Measurements from ENCODE around the gene SLC4A8. TPM values are rescaled to one million over a fixed set of nuclear protein-coding genes. Genes with fewer than 3 reads are reported as not detected.

The SLC4A8 gene
- total RNA-seq, 2 experiments from 2014 or later: 1.0 to 6.7 TPM

GRCh38 chr12:51409846-51410245 is 14.8 kb upstream of the SLC4A8 start:
- TF ChIP-seq CTCF (conservative IDR thresholded peaks at IDR 0.05; ENCODE audit: low read length) (no peak), EZH2phosphoT487 (IDR thresholded peaks at IDR 0.05; ENCODE audit: borderline replicate concordance, low read depth, low read length) (no peak)
- intact Hi-C loops (cut with micrococcal nuclease; ENCODE audit: unreplicated experiment): no loop called here
- H3K9me2 ChIP-seq (ENCODE audit: insufficient read depth, low read length): no peaks in the 10 kb centered on the region

GRCh38 chr12:51413149-51413548 is 11.5 kb upstream of the SLC4A8 start:
- no peak overlapping the region for H3K27ac ChIP-seq (ENCODE audit: low read depth, low read length, poor library complexity, severe bottlenecking)
- POLR2A ChIA-PET: no interaction called here
- H3K9me3 ChIP-seq (ENCODE audit: low read length): no peaks in the 10 kb centered on the region
- H3K36me3 ChIP-seq (ENCODE audit: insufficient read depth, low read length): no peaks in the 10 kb centered on the region
- CTCF ChIA-PET (ENCODE audit: unreplicated experiment): no interaction called here
- no peaks in the 10 kb centered on the region for H4K20me1 ChIP-seq (ENCODE audit: insufficient read depth, low read length)
- intact Hi-C loops (cut with micrococcal nuclease; ENCODE audit: unreplicated experiment): no loop called here
- BruUV-seq (replicated peaks): no TSS peak
- no peaks in the 10 kb centered on the region for H3K79me2 ChIP-seq (ENCODE audit: insufficient read depth, low read depth, low read length)
- H3K9me2 ChIP-seq (ENCODE audit: insufficient read depth, low read length): no peaks in the 10 kb centered on the region
- H3K4me3 ChIP-seq (ENCODE audit: low read depth, low read length, poor library complexity, severe bottlenecking): no peak overlapping the region
- no peak for TF ChIP-seq EZH2phosphoT487 (IDR thresholded peaks at IDR 0.05; ENCODE audit: borderline replicate concordance, low read depth, low read length)
- no peak for TF ChIP-seq CTCF (conservative IDR thresholded peaks at IDR 0.05; ENCODE audit: low read length)
- no peak overlapping the region for H2AFZ ChIP-seq (ENCODE audit: low read length)
- H3K4me2 ChIP-seq (ENCODE audit: low read length): no peak overlapping the region
- no peak for DNase-seq (ENCODE audit: low spot score)
- H3K4me1 ChIP-seq (ENCODE audit: insufficient read depth, low read length, poor library complexity, severe bottlenecking): no peaks in the 10 kb centered on the region

More at GRCh38 chr12:51409846-51410245, 14.8 kb upstream of the SLC4A8 start:
- no peak for DNase-seq (ENCODE audit: low spot score)
- Histone ChIP-seq H4K20me1 (ENCODE audit: insufficient read depth, low read length) (no peaks in the 10 kb centered on the region), H3K9me3 (ENCODE audit: low read length) (no peaks in the 10 kb centered on the region), H3K27ac (ENCODE audit: low read depth, low read length, poor library complexity, severe bottlenecking) (no peak overlapping the region), H3K4me3 (ENCODE audit: low read depth, low read length, poor library complexity, severe bottlenecking) (no peak overlapping the region), H2AFZ (ENCODE audit: low read length) (no peak overlapping the region), H3K4me2 (ENCODE audit: low read length) (no peak overlapping the region), H3K4me1 (ENCODE audit: insufficient read depth, low read length, poor library complexity, severe bottlenecking) (no peaks in the 10 kb centered on the region), H3K36me3 (ENCODE audit: insufficient read depth, low read length) (no peaks in the 10 kb centered on the region), H3K79me2 (ENCODE audit: insufficient read depth, low read depth, low read length) (no peaks in the 10 kb centered on the region)
- ChIA-PET CTCF (ENCODE audit: unreplicated experiment) (no interaction called here), POLR2A (interaction anchor here (0.6 kb wide), 1 partner anchor 251 kb away, joined by 3 read pairs; no protein-coding TSS in a partner anchor)
- no TSS peak for BruUV-seq (replicated peaks)

- no peak for DNase-seq (ENCODE audit: low spot score)
- no TSS peak for BruUV-seq (replicated peaks)
- H3K4me3 ChIP-seq (ENCODE audit: low read depth, low read length, poor library complexity, severe bottlenecking): no peak overlapping the region
- ChIA-PET POLR2A (interaction anchor here (0.7 kb wide), 1 partner anchor 743 kb away, joined by 3 read pairs; no protein-coding TSS in a partner anchor), CTCF (ENCODE audit: unreplicated experiment) (no interaction called here)
- intact Hi-C loops (cut with micrococcal nuclease; ENCODE audit: unreplicated experiment): no loop called here
- H3K4me2 ChIP-seq (ENCODE audit: low read length): no peak overlapping the region
- no peaks in the 10 kb centered on the region for H3K9me3 ChIP-seq (ENCODE audit: low read length)
- H2AFZ ChIP-seq (ENCODE audit: low read length): no peak overlapping the region
- no peaks in the 10 kb centered on the region for H3K9me2 ChIP-seq (ENCODE audit: insufficient read depth, low read length)
- TF ChIP-seq EZH2phosphoT487 (IDR thresholded peaks at IDR 0.05; ENCODE audit: borderline replicate concordance, low read depth, low read length) (no peak), CTCF (conservative IDR thresholded peaks at IDR 0.05; ENCODE audit: low read length) (no peak)
- no peaks in the 10 kb centered on the region for H3K36me3 ChIP-seq (ENCODE audit: insufficient read depth, low read length)
- H4K20me1 ChIP-seq (ENCODE audit: insufficient read depth, low read length): no peaks in the 10 kb centered on the region
- no peaks in the 10 kb centered on the region for H3K79me2 ChIP-seq (ENCODE audit: insufficient read depth, low read depth, low read length)
- no peaks in the 10 kb centered on the region for H3K4me1 ChIP-seq (ENCODE audit: insufficient read depth, low read length, poor library complexity, severe bottlenecking)
- no peak overlapping the region for H3K27ac ChIP-seq (ENCODE audit: low read depth, low read length, poor library complexity, severe bottlenecking)
Measured at GRCh38 chr12:51413791-51414190, 10.8 kb upstream of the SLC4A8 start.
